HUDEP-2 (cell line): ENCODE results near the gene ZHX3.

Source experiments
- DNase-seq, 76 experiments: peaks; one replicate each; lab custom pipeline; 2025; ENCODE audit not compliant: unreplicated experiment in 76 of 76; lab: John Stamatoyannopoulos, UW

Gene ZHX3

GRCh38 chr20:41231136-41231535 is 86.4 kb downstream of the ZHX3 start:
- DNase-seq: no peak

GRCh38 chr20:41230136-41230535 is 87.4 kb downstream of the ZHX3 start:
- no peak for DNase-seq

- DNase-seq: no peak
These were observed 88.3 kb downstream of the ZHX3 start for GRCh38 chr20:41229259-41229658.

- no peak for DNase-seq
These were observed 88.7 kb downstream of the ZHX3 start for GRCh38 chr20:41228858-41229257.

- DNase-seq: no peak
These were observed 91.1 kb downstream of the ZHX3 start for GRCh38 chr20:41226426-41226825.

- DNase-seq: no peak
These were observed 92.4 kb downstream of the ZHX3 start for GRCh38 chr20:41225091-41225490.

- no peak for DNase-seq
These were observed 93.2 kb downstream of the ZHX3 start for GRCh38 chr20:41224281-41224680.

- no peak for DNase-seq
These were observed 94.4 kb downstream of the ZHX3 start for GRCh38 chr20:41223112-41223511.

- DNase-seq: no peak
These were observed 94.8 kb downstream of the ZHX3 start for GRCh38 chr20:41222703-41223102.

- no peak for DNase-seq
These were observed 95.2 kb downstream of the ZHX3 start for GRCh38 chr20:41222296-41222695.

GRCh38 chr20:41221614-41222218 is 95.8 kb downstream of the ZHX3 start:
- DNase-seq: no peak

- DNase-seq: no peak
These were observed 97.7 kb downstream of the ZHX3 start for GRCh38 chr20:41219824-41220223.

GRCh38 chr20:41218466-41218865 is 99.1 kb downstream of the ZHX3 start:
- DNase-seq: no peak

- DNase-seq: no peak
These were observed 100.1 kb downstream of the ZHX3 start for GRCh38 chr20:41217422-41217821.

GRCh38 chr20:41214666-41215065 is 102.9 kb downstream of the ZHX3 start:
- no peak for DNase-seq

GRCh38 chr20:41214202-41214601 is 103.3 kb downstream of the ZHX3 start:
- DNase-seq: no peak

GRCh38 chr20:41213150-41213820 is 104.2 kb downstream of the ZHX3 start:
- peak in 17 of 76 experiments; percentile 4 to 34 (median 14) for DNase-seq

- no peak for DNase-seq
These were observed 112.2 kb downstream of the ZHX3 start for GRCh38 chr20:41205313-41205712.

- no peak for DNase-seq
These were observed 112.9 kb downstream of the ZHX3 start for GRCh38 chr20:41204304-41205265.

- DNase-seq: no peak
These were observed 113.9 kb downstream of the ZHX3 start for GRCh38 chr20:41203660-41204059.

GRCh38 chr20:41202426-41202825 is 115.1 kb downstream of the ZHX3 start:
- DNase-seq: no peak
